Lung (tissue), 12 donors: ENCODE measurements around the gene AMDHD1. TPM values are rescaled to one million over a fixed set of nuclear protein-coding genes. Genes with fewer than 3 reads are reported as not detected.

Experiments
- ATAC-seq: fragments of 200-7000 bp; cut with Tn5 transposase; one replicate; pipeline ENCODE4 v1.9.1; 2020; ENCODE audit warnings: moderate number of reproducible peaks; ENCODE audit not compliant: insufficient read depth, low FRiP score
- DNase-seq, 3 donors: peaks; one replicate each; pipeline ENCODE4 v3.0.0-alpha.2; 2013 to 2017
- H3K27ac ChIP-seq, 2 donors: one replicate each; pipeline ENCODE4 v1.5.1; 2013; ENCODE audit warnings: mild to moderate bottlenecking in 2 of 2, moderate library complexity in 2 of 2, control low read depth in 1 of 2, inconsistent platforms in 1 of 2, low read depth in 1 of 2, low read length in 1 of 2
- H3K27me3 ChIP-seq, 3 donors: one replicate each; pipeline ENCODE4 v1.5.1; 2013; ENCODE audit warnings: low read length in 2 of 3; ENCODE audit not compliant: control insufficient read depth in 3 of 3, insufficient read depth in 3 of 3
- H3K36me3 ChIP-seq, 4 donors: one replicate each; pipeline ENCODE4 v1.5.1; 2013; ENCODE audit warnings: low read length in 4 of 4, mild to moderate bottlenecking in 1 of 4, moderate library complexity in 1 of 4; ENCODE audit not compliant: control insufficient read depth in 4 of 4, insufficient read depth in 4 of 4
- H3K4me1 ChIP-seq, 5 donors: one replicate each; pipeline ENCODE4 v1.5.1; 2013; ENCODE audit warnings: low read length in 5 of 5, mild to moderate bottlenecking in 2 of 5, moderate library complexity in 1 of 5; ENCODE audit not compliant: control insufficient read depth in 5 of 5, insufficient read depth in 5 of 5
- H3K4me3 ChIP-seq: one replicate; pipeline ENCODE4 v1.5.1; 2013; ENCODE audit warnings: mild to moderate bottlenecking, control low read depth, moderate library complexity
- H3K9ac ChIP-seq, 2 donors: one replicate each; pipeline ENCODE4 v1.5.1; 2013; ENCODE audit warnings: low read length in 2 of 2, control low read depth in 1 of 2; ENCODE audit not compliant: insufficient read depth in 1 of 2
- H3K9me3 ChIP-seq, 4 donors: one replicate each; pipeline ENCODE4 v1.5.1; 2013; ENCODE audit warnings: low read length in 3 of 4, mild to moderate bottlenecking in 1 of 4, moderate library complexity in 1 of 4; ENCODE audit not compliant: control insufficient read depth in 4 of 4, insufficient read depth in 3 of 4
- WGBS, 2 donors: extraction: QIAGEN DNeasy Blood & Tissue Kit; methylation state at CpG; one replicate each; pipeline ENCODE4 v1.1.7; 2013; 5-methylcytosine and 5-hydroxymethylcytosine counted together
- polyA plus RNA-seq, 2 donors: library from polyadenylated mRNA; stranded (reverse); fragments of 200-250 nt; gene quantifications; one replicate each; pipeline ENCODE4 v1.2.1, GENCODE V29; 2013
- total RNA-seq, 2 donors: library from RNA; depleted of rRNA in 1 of 2; stranded (reverse); fragments of >200 nt in 1 of 2; gene quantifications; one replicate each; pipeline ENCODE4 v1.2.1, GENCODE V29; 2014 to 2021
- TF ChIP-seq, protein P1 (sequence below): IDR thresholded peaks from 2 replicates; pipeline ENCODE4 v1.5.1; 2012; ENCODE audit warnings: mild to moderate bottlenecking; ENCODE audit errors: control extremely low read depth, extremely low read depth
- donor health status: control.
- donor health status: control.
- donor health status: Bipolar disorder and iron deficiency.
- donor health status: healthy.
- donor health status: DM: yes; HTN: yes; CAD: no.

AMDHD1 gene
- total and polyA plus RNA-seq, 4 donors: 0.51 to 1.9 (median 1.2) TPM

DNA sequence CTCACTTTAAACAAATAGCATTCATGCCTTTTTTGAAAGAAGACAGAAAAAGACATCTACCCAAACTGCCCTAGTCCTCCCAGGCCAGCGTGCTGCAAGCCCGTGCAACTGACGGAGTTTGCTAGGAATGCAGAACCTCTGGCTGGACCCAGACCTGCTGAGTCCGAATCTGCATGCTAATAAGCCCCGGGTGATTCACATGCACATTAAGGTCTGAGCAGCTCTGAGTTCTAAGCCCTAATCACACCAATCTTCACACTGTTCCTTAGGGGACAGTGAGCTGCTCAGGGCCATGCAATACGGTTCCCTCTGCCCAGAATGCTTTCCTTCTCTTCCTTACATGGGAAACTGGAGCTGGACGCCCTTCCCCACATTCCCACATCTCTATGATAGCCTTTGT, 27.8 kb downstream of the AMDHD1 start:
- H3K4me3 ChIP-seq: no peak overlapping the region
- no peak overlapping the region for H3K27ac ChIP-seq
- H3K27me3 ChIP-seq: no peaks in the 10 kb centered on the region
- no peaks in the 10 kb centered on the region for H3K36me3 ChIP-seq
- no peaks in the 10 kb centered on the region for H3K4me1 ChIP-seq
- TF ChIP-seq, protein P1, sequence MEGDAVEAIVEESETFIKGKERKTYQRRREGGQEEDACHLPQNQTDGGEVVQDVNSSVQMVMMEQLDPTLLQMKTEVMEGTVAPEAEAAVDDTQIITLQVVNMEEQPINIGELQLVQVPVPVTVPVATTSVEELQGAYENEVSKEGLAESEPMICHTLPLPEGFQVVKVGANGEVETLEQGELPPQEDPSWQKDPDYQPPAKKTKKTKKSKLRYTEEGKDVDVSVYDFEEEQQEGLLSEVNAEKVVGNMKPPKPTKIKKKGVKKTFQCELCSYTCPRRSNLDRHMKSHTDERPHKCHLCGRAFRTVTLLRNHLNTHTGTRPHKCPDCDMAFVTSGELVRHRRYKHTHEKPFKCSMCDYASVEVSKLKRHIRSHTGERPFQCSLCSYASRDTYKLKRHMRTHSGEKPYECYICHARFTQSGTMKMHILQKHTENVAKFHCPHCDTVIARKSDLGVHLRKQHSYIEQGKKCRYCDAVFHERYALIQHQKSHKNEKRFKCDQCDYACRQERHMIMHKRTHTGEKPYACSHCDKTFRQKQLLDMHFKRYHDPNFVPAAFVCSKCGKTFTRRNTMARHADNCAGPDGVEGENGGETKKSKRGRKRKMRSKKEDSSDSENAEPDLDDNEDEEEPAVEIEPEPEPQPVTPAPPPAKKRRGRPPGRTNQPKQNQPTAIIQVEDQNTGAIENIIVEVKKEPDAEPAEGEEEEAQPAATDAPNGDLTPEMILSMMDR: no peak
- ATAC-seq (no peak), DNase-seq (no peak)
- WGBS, 2 donors: 78 to 85% methylated on average over 7 of the region's 7 CpGs
- H3K9ac ChIP-seq: no peak overlapping the region
- H3K9me3 ChIP-seq: peaks cover 0 to 2% (median 0%) of the 10 kb centered on the region in 4 donors

DNA sequence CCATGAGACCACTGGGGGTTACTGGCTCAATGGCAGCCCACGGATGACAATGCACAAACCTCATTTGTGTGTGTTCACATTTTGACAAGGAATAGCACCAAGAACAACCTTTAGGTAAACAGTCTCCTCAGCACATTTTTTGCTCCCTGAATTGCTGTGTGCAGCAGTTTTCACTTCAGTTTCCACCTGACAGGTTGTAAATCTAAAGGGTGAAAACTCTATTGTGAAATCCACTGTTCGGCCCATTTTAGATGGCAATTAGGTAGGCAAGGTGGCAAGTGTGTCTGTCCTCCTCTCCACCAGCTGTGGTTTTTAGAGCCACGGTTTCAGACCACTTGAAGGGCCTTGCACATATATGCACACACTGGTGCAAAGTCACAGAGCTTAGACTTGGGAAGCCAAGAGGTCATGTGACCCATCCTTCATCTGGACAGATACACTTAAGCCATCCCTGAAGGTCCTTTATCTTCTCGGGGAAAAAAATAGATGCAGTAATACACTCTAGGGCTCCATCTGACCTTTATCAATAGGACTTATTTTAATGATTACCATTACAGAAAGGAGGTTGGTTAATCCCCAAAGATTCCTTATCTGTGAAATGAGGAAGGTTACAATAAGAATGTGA, 29.8 kb downstream of the AMDHD1 start:
- no peaks in the 10 kb centered on the region for H3K4me1 ChIP-seq
- TF ChIP-seq, protein P1: no peak
- H3K27me3 ChIP-seq: no peaks in the 10 kb centered on the region
- DNase-seq: no peak
- H3K4me3 ChIP-seq: no peak overlapping the region
- WGBS, 2 donors: 67 to 79% methylated on average over 4 of the region's 4 CpGs
- H3K36me3 ChIP-seq: no peaks in the 10 kb centered on the region
- no peaks in the 10 kb centered on the region for H3K9me3 ChIP-seq
- H3K9ac ChIP-seq: no peak overlapping the region
- no peak for ATAC-seq
- no peak overlapping the region for H3K27ac ChIP-seq

DNA sequence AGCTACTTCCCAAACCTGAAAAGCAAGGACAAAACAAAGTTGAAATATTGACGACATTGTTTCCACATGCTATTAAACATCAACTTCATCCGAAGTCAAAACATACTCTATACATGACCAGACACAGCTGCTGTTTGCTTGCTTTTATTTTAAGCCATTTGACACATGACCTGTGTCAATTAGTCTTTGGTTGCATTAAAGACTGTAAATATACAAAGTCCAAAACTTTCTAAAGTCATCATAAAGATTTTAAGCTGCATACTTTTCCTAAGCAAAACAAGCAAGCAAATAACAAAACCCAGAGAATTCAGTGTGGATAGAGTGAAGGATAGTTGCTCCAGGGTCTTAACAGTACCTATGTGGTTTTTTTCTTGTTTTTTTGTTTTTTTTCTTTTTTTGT, 31.2 kb downstream of the AMDHD1 start:
- DNase-seq (peak in 1 of 3 donors; percentile 14), ATAC-seq (no peak)
- TF ChIP-seq, protein P1: no peak
- 69 to 75% methylated on average over 2 of the region's 2 CpGs for WGBS, 2 donors
- no peaks in the 10 kb centered on the region for H3K4me1 ChIP-seq
- no peak overlapping the region for H3K27ac ChIP-seq
- H3K4me3 ChIP-seq: no peak overlapping the region
- H3K9ac ChIP-seq: no peak overlapping the region
- no peaks in the 10 kb centered on the region for H3K9me3 ChIP-seq
- H3K27me3 ChIP-seq: no peaks in the 10 kb centered on the region
- H3K36me3 ChIP-seq: no peaks in the 10 kb centered on the region

DNA sequence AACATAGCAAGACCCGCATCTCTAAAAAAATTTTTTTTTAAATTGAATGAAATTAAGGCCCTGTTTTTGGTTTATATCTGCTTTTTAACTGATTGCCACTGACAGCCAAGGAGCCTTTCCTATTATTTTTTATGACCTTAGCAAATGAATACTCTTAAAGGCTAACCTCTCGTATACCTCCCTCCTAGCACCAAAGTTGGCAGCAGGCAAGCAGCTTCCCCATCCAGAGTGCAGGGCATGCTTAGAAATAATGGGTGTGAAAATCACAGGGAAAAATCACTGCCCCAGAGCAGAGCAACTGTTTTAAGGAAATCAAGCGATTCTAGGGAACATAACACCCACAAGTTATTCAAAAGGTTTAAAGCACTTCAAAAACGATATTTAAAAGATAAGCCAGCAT, 32.4 kb downstream of the AMDHD1 start:
- Histone ChIP-seq H3K9me3 (no peaks in the 10 kb centered on the region), H3K4me3 (no peak overlapping the region), H3K27ac (no peak overlapping the region), H3K9ac (no peak overlapping the region), H3K27me3 (no peaks in the 10 kb centered on the region), H3K4me1 (no peaks in the 10 kb centered on the region), H3K36me3 (no peaks in the 10 kb centered on the region)
- TF ChIP-seq, protein P1: no peak
- WGBS, 2 donors: 90 to 95% methylated on average over 4 of the region's 4 CpGs
- ATAC-seq (no peak), DNase-seq (no peak)
